Stimulated activated CD8-positive, alpha-beta memory T cell treated with anti-CD3 and anti-CD28 coated beads, Interleukin-4, amount 100 ng/mL, for 1 hour (primary cell): ENCODE results near the gene PRSS8.
"Not testable (repeated sequence)": the region's sequence is repeated elsewhere in the genome, so short reads cannot be mapped to it uniquely, and the experiment has no call there.

ENCODE experiments used
- DNase-seq, 2 donors: peaks; one replicate each; pipeline ENCODE4 v3.0.0-alpha.2; 2020; ENCODE audit warnings: low read depth in 2 of 2, low spot score in 1 of 2

Gene PRSS8

DNA sequence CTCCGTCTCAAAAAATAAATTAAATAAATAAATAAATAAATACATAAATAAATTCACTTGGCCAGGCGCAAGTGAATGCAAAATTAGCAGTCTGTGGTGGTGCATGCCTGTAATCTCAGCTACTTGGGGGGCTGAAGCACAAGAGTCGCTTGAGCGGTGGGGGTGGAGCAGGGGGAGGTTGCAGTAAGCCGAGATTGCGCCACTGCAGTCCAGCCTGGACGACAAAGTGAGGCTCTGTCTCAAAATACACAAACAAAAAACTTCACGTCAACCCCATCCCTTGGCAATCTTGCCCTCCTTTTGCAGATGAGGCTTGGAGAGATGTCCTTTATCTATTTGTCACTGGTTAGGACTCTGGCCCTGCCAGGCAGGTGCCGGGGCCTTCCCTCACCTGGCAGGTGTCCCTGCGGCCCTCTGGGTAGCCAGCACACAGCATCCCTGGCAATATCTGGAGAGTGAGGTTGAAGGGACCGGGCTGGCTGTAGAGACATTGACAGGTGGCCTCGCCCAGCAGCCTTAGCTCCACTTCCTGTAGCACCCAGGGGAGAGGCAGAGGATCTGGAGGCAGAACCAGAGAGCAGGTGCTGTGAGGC is 10.0 kb upstream of the PRSS8 start:
- DNase-seq, result no peak

DNA sequence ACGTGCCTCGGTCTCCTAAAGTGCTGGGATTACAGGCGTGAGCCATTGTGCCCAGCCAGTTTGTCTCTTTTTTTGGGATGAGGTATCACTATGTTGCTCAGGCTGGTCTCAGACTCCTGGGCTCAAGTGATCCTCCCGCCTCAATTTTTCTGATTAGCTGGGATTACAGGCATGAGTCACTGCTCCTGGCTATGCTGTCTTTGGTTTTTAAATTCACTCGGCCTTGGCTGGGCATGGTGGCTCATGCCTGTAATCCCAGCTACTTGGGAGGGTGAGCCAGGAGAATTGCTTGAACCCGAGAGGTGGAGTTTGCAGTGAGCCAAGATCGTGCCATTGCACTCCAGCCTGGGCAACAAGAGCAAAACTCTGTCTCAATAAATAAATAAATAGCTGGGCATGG is 8.9 kb upstream of the PRSS8 start:
- not testable (repeated sequence) for DNase-seq

DNA sequence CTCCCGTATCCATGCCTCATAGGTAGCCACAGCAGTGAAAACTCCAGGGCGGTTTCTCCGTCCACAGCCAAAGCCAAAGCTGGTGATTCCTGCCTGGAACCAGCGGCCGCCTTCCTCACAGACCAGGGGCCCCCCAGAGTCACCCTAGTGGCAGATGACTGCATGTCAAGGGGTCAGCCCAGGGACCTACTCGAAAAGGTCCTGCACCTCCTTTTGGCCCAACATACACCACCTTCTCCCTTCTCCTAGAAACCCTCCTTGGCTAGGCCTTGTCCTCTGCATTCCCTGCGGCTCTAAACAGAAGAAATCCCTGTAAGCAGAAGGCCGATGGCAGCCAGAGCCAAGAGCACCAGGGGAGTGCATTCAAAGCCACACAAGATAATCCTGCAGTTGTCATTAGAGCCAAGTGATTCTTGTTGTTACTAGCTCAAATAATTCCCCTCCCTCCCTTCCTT is 8.2 kb upstream of the PRSS8 start:
- DNase-seq, result no peak

DNA sequence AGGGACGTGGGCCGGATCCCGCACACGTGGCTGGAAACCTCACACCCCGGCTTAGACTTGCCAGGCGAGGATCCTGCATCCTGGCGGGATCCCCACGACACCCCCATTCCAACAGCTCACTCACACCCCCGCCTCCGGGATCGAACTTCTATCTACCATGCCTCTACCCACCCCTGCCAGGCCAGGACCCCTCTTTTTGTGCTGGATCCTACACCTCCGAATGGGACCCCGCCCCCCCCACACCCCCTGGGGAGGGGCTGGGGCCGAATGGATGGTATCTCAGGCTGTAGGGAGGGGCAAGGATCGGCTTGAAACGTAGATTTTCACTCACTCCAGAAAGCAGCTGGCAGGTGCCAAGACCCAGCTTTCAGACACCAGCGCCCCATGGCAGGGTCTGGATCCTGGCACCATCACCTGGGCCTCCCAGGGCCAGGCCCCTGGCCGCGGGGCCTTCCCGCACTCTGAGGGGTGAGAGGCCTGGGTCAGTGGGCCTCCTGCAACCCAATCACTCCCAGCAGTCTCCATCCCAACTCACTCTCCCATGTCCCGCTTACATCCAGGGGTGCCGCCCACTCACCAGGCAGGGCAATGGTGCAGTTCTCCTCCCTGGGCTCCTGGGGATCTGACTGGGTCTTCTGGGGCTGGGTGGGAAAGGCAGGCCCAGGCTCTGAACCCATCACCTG is 7.6 kb upstream of the PRSS8 start:
- no peak for DNase-seq

DNA sequence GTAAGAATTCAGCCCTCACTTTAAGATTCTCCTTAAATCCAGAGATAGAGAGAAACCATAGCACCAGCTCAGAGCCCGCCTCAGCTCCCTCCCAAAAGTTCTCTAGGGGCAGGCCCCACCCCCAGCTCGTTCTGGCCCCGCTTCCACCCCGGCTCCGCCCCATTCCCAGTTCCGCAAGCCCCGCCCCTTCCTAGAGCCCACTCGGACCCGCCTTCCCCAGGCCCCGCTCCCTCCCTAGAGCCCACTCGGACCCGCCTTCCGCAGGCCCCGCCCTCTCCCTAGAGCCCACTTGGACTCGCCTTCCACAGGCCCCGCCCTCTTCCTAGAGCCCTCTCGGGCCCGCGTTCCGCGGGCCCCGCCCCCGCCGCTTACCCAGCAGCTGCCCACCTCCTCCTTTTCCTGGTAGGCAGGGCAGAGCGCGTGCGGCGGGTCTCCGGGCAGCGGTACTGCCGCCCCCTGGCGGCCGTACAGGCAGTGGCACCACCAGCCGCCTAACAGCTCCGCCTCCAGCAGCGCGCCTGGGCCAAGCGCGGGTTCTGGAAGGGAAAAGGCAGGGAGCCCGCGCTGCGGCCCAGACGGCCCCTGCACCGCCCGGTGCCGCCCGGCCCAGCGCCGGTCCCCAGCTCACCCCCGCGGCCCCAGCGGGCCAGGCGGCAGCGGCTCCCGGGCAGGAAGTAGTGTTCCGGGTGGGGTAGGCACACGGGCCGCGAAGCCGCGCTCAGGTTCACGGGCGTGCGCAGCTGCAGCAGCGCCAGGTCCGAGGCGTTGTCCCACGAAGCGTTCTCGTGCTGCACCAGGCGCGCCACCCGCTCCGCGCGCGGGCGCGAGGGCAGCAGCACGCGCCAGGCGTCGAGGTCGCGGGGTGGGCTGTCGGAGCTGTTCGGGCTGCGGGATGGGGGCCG is 6.8 kb upstream of the PRSS8 start:
- DNase-seq, result peak; percentile 91 to 93

DNA sequence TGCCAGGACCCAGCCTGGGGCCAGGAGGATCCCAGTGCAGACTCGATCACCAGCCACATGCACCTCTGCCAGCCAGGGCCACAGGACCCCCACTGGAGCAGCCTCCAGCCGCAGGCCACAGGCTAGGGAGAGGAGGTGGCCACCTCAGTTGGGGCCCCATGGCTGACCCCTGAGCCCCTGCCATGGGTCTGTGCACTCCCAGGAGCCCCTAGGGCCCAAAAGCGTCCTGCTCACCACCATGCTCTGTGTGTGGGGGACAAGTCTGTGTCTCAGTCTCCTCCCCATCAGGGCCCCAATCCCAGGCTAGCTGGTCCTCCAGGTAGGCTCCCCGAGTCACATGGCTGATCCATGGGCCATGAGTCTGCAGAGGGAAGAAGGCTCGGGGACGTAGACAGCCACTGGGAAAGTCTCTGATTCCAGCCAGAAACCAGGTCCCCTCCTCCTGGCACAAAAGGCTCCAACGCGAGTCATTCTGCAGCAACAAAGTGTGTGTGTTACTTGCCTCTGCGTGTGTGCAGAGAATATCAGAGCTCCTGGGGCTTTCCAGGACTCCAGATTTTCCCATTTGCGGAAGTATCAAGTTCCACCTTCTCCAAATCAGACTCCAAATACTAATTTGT is 6.1 kb upstream of the PRSS8 start:
- DNase-seq, result no peak

DNA sequence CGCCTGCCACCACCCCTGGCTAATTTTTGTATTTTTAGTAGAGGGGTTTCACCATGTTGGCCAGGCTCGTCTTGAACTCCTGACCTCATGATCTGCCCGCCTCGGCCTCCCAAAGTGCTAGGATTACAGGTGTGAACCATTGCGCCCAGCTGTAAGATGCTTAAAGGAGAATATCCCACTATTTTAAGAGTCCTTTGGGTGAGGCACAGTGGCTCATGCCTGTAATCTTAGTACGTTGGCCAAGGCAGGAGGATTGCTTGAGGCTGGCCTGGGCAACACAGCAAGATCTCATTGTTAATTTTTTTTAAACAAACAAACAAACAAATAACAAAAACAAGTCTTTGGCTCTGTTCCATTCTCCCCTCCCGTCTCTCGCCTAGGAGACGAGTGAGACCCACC is 5.5 kb upstream of the PRSS8 start:
- DNase-seq, result not testable (repeated sequence)

DNA sequence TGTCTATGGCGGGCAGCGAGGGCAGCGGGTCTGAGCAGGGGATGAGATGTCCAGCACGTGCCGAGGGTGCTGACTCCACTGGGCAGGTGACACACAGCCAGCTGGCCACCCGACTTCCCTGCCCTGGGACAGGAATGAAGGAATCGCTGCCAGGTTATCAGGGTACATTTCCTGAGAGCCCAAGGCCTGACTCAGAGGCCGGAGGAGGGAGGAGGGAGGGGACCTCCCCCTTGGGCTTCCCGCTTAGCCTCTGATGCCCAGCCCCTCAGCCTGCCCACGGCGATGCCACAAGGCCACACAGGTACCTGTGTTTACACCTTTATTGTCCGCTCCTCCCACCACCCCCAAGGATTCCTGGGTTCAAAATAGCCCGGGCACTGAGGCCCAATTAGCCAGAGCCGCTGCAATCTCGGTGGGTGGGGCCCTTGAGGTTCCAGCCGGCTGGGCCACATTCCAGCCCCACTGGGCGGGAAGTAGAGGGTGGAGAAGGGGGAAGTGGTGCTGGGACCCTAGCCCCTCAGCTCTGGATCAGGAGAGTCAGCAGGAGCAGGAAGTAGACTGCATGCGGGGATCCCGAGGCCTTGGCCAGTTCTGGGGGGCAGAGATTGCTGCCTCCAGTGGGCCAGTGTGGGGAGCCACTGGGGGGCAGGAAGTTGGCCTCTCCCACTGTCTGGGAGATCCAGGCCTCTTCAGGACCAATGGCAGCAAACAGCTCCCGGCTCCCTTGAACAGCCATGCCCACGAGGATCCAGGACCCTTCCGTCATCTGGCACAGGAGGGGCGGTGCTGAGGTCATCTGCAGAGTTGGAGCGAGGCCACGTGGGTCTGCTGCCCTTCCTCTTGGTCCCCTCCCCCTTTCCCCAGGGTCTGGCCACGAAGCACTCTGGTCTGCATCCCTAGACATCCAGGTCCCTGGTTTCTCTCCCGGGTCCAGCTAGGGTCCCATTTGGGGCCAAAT is 3.4 kb upstream of the PRSS8 start:
- DNase-seq, result no peak

DNA sequence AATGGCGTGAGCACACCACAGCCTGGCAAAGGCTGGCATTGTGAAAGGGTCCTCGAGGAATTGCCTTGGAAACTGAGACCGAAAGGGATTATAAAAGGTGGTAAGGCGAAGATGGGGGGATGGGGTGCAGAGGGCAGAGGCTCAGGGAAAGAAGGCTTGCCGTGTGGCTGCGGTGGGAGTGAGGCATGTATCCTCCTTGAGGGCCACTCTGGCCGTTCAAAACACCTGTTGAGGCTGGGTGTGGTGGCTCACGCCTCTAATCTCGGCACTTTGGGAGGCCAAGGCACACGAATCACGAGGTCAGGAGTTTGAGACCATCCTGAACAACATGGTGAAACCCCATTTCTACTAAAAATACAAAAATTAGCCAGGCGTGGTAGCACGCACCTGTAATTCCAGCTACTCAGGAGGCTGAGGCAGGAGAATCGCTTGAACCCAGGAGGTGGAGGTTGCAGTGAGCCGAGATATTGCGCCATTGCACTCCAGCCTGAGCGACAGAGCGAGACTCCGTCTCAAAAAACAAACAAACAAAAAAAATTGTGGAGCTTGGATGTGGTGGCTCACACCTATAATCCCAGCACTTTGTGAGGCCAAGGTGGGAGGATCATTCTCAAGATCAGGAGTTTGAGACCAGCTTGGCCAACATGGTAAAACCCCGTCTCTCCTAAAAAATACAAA is 1.4 kb upstream of the PRSS8 start:
- DNase-seq, result not testable (repeated sequence)

DNA sequence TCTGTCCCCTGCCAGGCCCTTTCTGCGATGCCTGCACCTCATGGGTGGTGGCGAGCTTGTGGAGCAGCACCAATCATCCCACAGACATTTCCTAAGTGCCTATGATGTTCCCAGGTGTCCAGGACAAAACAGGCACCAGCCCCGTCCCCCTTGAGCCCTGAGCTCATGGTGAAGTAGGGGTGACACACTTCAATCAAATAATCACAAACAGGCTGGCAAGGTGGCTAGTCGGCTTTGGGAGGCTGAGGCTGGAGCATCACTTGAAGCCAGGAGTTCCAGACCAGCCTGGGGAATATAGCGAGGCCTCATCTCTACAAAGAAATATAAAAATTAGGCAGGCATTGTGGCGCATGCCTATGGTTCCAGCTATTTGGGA is 748 bp upstream of the PRSS8 start:
- DNase-seq, result no peak

DNA sequence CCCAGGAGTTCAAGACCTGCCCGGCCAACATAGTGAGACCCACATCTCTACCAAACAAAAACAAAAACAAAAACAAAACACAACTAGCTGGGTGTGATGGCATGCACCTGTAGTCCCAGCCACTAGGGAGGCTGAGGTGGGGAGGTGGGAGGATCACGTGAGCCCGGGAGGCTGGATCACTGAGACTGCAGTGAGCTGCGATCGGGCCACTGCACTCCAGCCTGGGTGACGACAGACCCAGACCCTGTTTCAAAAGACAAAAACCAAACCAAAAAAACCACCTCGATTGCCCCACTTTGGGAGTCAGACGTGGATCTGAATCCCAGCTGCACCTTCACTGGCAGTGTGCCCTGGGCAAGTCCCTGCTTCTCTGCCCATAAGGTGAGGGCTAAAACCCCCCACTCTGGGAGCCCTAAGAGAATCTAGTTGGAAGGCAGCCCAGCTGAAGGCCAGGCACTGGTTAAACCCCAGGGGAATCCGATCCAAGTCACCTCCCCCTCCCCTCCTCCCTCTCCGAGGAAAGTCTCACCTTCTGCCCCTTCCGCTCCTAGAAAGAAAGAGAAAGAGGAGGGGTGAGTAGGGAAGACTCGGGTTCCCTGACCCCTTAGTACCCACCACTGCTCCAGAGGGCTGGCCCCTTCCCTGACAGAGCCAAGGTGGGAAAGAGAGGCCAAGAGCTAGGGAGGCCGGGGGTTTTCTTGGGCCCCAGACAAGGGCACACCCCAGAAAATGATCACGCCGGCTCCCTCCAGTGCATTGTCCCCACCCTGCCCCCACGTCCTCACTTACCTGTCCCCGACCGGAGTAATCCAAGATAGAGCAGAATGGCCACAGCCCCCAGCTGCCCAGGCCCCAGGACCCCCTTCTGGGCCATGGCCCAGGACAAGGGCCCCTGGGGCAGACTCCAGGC is 647 bp downstream of the PRSS8 start:
- DNase-seq, result no peak

DNA sequence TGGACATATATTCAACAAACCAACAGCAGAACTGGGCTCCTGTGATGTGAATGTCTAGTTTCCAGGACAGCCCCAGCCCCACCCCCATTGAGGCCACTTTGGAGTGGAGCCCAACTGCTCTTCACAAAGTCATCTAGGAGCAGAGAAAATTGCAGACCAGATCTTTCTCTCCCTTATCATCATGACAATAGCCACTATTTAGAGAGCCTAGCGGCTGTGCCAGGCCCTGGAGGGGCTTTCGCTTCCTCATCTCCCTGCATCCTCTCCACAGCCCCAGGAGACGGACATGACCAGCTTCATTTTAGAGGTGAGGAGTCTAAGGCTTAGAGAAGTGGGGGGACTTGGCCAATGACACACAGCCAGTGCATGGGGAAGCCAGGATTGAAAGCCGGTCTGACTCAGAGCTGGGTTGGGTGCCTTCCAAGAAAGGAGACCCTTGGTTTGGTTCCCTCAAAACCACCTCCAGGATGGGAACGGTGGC is 1.4 kb downstream of the PRSS8 start:
- no peak for DNase-seq

DNA sequence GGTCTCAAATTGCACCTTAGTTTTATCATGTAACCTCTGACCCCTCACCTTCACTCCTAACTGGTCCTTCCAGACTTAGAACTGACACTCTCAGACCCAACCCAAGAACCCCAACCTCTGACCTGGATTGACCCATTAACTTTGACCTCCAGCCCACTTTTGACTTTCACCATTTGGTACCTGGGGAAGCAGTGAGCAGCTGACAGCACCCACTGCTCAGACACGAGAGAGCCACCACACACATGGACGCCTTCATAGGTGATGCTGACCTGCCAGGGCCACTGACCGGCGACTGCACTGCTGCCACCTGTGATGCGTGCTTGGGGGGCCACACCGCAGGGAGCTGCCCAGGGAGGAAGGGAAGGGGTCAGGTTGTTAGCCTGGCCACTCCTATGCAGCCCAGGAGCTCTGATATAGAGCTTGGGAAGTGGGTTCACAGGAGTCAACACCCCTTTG is 2.5 kb downstream of the PRSS8 start:
- no peak for DNase-seq

DNA sequence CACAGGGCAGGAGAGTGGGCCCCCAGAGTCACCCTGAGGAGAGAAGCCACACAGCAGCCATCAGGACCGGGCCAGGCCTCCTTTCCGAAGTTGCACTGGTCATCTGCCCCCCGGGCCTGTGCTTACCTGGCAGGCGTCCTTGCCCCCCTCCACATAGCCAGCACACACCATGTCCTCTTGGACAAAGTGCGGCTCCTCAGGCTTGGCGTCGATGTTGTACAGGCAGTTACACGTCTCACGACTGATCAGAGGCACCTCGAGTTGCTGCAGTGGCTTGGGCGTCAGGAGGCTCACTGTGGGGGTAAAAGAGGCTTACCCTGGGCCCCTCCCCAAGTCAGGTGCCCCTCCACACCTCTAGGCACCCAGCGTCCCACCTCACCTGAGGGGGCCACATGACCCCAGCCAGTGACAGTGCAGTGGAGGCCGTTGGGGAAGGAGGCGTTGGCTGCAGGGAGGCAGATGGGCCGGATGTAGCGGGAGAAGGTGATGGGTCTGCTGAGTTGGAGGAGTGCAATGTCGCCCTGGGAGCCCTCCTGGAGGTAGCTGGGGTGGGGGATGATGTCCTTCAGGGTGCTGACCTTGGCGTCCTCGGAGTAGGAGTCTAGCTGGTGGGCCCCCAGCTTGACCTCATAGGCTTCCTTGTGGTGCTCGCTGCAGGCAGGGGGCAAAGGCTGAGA is 3.1 kb downstream of the PRSS8 start:
- no peak for DNase-seq

DNA sequence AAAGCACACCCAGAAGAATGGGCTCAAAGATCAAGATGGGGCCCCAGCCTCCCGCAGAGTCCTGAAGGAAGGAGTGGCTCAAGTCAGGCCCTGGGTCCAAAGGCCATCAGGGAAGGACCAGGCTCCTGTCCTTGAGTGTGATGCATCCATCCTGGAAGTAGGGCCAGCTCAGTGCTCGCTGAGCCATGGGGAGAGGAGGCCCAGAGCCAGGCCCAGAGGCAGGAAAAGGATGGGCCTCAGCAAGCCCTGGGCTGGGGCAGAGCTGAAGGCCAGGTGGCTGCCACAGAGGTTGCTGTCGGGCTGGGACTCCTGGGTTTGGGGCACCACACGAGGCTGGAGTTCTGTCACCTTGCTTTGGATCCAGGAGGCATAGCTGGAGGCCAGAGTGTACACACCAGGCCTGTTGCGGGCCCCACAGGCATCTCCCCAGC is 3.7 kb downstream of the PRSS8 start:
- no peak for DNase-seq

DNA sequence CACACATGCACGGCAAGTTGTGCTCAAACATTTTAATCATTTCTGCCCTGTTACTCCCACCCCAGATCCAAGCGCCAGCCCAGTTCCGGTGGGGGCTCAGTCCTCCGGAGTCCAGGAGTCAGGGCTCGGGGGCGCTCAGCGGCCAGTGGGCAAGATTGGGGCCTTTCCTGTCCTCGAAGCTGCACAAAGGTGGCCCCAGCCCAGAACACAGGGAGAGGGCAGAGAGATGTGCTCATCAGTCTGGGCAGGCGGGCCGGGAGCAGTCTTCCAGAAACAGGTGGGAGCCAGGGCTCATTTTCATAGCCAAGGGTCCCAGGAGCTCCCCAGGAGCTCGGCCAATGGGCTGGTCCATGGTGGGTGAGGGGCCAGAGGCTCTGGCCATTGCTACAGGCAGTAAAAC is 4.1 kb downstream of the PRSS8 start:
- DNase-seq, result no peak

DNA sequence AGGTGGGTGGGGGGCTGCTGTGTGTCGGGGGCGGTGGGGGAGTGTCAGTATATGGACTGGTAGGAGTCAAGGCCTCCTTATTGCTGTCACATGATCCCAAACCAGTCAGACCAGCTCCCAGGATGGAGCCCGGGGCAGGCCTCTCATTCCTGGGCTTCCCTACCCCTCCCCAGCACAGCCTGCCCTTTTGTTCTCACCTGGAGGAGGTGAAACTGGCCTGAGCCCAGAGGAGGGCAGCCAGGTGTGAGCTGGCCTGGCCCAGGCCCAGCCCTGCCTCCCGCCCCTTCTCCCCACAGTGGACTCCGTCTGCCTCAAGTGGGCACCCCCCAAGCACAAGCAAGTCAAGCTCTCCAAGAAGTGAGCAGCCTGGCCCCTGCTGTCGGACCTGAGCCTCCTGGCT is 4.6 kb downstream of the PRSS8 start:
- DNase-seq, result no peak

DNA sequence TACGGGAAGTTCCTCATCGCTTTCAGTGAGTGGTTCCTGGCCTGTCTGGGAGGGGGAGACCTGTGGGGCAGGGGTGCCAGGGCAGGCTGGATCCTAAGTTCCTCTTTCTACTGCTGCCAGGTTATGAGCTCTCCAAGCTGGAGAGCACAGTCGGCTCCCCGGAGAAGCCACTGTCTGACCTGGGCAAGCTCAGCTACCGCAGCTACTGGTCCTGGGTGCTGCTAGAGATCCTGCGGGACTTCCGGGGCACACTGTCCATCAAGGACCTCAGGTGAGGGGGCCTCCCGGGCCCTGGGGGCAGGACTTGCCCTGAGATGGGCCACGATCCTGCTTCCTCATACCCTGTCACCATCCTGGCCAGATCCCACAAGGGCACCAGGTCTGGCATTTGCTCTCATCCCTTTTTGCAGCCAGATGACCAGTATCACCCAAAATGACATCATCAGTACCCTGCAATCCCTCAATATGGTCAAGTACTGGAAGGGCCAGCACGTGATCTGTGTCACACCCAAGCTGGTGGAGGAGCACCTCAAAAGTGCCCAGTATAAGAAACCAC is 5.1 kb downstream of the PRSS8 start:
- DNase-seq, result no peak
